NCI-H1436 (cell line): ENCODE measurements around the gene TMC4.
A peak's percentile ranks its signal among the peaks of the same experiment; 100 is the strongest.
"Not testable (repeated sequence)": the region's sequence is repeated elsewhere in the genome, so short reads cannot be mapped to it uniquely, and the experiment has no call there.

Experiments used
- DNase-seq: peaks from one replicate; lab custom pipeline; 2025; lab: John Stamatoyannopoulos, UW

TMC4 gene

DNA sequence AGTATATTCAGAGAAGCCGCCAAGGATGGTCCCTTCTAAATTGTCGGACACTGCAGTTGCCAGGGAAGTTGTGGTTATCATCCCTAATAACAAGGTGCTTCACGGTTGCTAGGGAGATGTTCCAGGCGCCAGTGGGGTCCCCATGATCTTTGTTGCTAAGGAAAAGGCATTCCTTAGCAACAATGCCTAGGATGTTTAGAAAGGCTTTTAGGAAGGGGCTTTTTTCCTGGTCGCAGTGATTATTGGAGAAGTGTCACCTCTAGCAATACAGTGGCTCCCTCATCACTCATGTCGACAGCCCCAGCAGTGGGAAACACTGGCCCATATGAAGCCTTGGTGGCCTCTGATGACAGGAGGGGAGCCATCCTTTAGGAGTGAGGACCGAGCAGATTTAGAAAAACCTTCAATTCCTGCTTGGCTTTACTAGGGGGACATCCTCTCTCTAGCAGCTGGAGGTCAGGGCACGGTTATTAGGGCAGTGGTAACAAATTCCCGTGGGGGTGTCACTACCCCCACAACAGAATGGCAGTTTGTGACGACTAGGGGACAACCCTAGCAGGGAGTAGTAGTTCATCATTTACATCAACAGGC, 6.4 kb upstream of the TMC4 start:
- no peak for DNase-seq

DNA sequence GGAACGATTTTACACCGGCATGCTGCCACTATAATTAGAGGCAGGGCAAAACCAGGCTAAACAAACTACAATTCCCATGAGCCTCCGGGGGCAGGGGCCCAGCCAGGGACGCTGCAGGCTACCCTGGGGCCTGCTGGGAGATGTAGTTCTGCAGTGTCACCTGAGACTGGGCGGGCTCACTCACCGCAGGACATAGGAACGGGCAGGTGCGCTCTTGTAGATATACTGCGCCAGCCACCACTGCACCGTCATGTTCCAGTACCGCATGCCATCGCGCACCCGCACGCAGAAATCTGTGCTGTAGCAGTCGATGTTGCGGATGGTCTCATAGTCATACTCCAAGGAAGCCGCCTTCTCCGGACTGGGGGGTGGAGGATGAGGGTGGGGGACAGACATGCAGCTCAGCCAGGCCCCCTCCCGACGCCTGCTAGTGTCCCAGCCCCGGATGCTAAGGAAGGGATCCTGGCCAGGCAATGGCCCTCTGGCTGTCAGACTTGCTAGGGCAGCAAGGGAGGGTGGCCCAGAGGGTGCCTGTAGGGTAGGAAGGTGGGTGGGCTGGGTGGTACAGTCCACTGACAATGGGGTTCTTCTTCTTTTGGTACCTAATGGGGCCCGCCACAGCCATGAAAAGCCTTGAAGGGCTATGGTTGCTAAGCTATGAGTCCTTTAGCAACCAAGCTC, 5.8 kb upstream of the TMC4 start:
- peak; percentile 36 for DNase-seq

DNA sequence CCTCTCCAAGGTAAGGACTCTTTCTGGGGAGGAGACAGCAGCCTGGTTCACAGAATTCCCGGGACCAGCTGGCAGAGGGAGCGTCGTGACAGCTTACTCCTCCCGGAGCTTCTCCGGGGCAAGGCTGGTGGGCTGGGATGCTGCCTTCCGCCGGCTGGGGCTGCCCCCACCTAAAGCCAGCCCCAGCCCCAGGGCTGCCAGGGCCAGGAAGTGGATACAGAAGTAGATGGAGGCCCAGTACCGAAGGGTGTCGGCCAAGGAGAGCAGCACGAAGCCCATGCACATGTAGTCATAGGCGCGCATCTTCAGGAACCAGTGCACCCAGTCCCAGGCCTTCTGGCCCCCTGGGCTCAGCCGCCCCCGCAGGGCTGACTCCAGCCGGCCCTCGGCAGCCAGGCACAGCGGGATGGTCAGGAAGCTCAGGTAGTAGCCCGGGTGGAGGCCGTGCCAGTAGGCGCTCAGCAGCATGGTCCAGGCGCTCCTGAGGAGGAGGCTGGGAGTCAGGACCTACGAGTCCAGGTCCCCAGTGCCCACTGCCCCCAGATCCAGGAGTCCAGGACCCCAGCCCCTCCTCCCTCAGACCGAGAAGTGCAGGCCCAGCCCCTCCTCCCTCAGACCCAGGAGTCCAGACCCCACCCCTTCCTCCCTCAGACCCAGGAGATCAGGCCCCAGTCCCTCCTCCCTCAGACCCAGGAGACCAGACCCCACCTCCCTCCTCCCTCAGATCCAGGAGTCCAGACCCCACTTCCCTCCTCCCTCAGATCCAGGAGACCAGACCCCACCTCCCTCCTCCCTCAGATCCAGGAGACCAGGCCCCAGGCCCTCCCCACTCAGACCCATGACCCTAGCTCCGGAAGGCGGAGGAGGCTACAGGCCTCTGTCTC, 1.2 kb upstream of the TMC4 start:
- DNase-seq = no peak

DNA sequence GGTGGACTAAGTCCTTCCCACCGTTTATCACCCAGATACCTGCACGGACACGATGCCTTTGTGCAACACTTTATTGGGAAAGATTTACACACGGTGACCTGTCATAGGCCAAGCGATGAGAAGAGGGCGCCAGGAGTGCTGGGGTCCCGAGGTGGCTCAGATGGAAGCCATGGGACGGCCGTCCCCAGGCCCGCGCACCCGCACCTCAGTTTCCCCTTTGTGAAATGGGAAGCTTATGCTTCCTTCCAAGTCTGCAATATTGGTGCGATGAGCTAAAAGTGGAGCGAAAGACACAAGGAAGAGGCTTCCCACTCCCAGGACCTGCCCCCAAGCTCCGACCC, 369 bp upstream of the TMC4 start:
- DNase-seq = no peak

DNA sequence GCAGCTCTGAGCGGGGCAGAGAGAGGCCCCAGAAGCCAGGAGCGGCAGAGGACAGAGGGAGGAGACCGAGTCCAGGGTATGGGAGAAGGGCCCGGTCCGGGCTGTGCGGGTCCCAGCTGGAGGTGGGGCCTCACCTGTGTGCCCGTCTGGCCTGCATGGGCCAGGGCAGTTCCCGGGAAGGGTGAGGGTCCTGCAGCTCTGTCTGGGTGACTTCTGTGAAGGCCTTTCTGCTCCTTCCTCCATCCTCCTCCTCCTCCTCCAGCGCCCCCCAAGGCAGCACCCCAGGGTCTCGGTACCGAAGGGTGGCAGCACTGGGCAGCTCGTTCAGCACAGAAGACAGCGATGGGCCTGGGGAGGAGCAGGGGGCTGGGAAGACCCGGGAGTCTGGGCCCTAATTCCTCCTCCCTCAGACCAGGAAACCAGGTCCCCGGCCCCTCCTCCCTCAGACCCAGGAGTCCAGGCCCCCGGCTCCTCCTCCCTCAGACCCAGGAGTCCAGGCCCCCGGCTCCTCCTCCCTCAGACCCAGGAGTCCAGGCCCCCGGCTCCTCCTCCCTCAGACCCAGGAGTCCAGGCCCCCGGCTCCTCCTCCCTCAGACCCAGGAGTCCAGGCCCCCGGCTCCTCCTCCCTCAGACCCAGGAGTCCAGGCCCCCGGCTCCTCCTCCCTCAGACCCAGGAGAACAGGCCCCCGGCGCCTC, 1.1 kb downstream of the TMC4 start:
- not testable (repeated sequence) for DNase-seq

DNA sequence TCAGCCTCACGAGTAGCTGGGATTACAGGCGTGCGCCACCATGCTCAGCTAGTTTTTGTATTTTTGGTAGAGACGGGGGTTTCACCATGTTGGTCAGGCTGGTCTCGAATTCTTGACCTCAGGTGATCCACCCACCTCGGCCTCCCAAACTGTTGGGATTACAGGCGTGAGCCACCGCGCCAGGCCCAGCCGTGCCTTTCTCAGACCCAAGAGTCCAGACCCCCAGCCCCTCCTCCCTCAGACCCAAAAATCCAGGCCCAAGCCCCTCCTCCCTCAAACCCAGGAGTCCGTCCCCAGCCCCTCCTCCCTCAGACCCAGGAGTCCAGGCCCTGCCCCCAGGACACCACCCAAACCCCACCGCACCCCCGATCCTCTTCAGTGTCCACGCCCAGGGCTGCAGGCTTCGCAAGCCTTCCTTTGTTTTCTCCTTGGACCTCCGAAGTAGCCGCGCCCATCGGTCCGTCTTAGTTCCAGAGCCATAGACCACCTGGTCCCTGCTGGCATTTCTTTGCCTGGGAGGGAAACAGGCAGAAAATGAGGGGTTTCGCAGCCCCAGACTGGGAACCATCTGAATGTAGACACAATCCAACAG, 3.7 kb downstream of the TMC4 start:
- no peak for DNase-seq

DNA sequence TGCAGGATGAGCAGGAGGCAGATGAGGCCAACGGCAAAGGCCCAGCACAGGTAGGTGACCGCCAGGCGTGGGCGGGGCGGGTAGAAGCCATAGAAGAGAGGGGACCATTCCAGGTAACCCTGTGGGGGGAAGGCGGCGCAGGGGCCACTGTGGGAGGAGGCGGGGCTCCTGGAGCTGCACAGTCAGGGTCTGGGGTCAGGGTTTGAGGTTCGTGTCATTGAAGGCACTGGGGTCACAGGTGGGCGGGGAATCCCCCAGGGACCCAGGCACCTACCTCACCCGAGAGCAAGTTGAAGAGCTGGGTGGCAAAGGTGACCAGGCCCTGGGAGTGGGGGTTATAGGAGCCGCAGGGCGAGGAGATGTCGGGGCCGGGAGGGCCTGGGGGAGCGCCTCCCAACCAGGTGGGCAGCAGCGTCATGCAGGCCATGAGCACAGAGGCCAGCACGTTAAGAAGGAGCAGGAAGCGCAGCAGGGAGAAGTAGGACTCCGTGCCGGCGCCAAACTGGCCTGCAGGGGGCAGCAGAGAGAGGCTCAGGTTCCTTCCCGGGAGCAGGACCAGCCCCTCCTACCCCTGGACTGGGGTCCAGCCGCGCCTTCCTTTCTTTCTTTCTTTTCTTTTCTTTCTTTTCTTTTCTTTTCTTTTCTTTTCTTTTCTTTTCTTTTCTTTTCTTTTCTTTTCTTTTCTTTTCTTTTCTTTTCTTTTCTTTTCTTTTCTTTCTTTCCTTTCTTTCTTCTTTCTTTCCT, 4.6 kb downstream of the TMC4 start:
- DNase-seq = peak; percentile 93

DNA sequence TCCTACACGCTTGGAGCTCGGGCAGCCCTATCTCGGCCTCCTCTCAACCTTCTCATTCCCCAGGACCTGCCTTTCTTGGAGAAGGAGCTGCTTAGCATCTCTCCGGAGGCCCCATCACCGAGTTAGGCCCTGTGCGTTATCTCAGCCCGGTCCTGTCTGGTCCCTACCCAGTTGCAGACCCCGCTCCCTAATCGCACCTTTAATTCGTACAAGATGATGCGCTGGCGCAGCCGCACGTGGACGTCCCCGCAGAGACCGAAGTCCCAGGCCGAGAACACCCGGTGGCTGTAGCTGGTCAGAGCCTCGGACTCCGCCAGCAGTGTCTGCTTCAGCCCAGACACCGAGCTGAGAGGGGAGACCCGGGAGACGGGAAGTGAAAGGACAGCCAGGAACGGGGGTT, 7.7 kb downstream of the TMC4 start:
- DNase-seq = no peak

DNA sequence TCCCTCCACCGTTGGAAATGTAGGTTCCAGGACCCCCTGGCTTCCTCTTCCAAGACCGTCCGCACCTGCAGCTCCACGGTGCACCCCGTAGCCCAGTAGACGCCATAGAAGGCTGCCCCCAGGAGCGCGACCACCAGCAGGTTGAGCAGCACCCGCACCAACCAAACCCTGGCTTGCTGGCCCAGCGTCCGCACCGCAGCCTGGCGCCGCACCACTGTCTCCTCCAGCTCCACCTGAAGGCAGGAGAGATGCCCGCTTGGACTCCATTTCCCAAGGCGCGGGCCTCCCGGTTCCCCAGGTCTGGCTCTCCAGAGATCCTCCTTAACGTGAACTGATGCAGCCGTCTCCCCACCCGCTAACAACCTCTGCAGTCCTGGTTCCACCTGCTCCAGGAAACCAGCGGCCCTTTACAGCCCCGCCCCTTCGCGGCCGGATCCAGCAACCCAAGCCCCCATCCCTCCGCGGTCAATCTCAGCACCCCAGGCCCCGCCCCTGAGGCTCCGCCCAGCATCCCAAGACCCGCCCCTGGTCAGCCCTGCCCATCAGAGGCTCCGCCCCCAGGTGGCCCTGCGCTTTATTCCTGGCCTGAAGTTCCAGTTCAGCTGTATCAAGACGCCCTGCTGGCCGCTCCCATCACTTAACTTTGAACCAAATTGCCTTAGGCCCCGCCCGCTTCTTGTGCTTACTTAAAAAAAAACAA, 8.4 kb downstream of the TMC4 start:
- DNase-seq = no peak

DNA sequence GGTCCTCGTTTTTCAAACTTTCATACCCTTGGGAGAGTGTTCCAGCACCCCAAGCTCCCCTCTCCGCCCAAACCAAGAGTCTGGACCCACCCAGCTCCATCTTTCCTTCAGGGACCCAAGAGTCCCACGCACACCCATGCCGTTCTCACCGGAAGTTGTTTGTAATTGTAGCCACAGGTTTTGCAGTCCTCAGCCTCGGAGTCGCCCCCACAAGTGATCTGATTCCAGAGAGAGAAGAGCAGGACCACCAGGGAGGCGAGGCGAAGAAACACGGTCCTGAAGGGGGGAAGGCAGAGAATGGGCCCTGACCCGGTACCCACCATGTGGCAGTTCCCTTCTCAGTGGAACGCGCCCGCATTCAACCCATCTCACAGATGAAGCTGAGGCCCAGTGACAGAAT, 10.1 kb downstream of the TMC4 start:
- DNase-seq = no peak

DNA sequence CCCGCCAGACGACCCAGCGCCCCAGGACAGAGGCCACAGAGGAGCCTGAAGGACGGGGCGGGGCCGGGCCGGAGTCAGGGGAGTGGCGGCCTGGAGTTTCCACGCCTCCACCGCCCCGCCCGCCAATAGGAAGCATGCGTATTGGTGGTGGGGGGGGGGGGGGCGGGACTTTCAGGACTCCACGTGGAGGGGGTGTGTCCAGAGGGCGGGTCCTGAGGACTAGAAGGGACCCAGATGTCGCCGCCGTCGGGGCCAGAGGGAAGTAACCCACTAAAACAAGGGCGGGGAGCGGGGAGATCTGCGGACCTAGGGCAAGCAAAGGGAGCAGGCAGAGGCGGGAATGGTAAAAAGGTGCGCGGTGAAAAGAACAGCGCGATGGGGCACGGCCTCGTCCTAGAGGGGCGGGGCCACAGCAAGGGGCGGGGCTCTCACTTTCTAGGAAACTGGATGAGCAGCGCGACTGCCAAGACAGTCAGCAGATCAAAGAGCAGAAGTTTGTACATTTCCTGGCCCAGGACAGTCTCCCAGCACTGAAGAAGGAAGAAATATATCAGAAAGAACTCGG, 10.6 kb downstream of the TMC4 start:
- DNase-seq = peak; percentile 51

DNA sequence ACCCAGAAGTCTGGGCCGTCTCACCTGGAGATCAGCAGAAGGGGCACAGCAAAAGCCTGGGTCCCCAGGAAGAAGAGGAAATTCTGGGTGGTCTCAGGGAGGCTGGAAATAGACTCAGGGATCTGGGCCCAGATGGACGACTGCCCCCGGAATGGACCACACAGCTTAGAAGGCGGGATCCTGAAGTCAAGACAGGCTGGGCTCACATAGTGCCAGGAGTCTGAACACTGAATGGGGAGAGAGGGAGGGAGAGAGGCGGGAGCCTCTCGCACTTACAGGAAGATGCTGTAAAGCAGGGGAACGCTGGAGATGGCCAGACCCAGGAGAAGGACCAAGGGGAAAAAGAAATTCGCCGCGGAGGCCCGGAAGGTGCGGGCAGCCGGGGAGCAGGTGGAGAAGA, 12.1 kb downstream of the TMC4 start:
- DNase-seq = no peak

DNA sequence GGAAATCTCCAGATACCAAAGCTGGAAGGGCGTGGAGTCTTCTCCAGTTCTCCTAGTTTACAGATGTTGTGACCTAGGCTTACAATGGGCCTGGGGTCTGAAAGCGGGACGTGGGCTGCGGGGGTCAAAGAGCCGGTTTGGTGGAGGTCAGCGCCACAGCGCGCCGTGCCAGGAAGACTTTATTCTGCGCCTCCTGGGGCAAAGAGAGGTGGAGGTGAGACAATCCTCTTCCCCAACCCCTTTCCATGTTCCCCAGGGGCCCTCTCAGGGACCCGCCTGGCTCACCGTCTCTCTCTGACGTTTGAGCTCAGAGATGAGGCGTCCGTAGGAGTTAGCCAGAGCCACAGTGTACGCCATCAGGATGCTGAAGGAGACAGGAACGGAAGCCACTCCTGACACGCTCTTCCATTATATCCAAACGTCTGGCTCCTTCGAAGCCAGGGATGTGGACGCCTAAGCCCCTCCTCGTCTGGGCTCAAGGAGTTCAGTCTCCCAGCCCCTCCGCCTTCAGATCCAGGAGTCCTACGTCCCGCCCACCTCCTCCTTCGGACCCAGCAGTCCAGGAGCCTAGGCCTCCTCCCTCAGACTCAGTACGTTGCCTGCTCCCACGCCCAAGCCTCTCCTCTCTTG, 12.7 kb downstream of the TMC4 start:
- DNase-seq = peak; percentile 55

DNA sequence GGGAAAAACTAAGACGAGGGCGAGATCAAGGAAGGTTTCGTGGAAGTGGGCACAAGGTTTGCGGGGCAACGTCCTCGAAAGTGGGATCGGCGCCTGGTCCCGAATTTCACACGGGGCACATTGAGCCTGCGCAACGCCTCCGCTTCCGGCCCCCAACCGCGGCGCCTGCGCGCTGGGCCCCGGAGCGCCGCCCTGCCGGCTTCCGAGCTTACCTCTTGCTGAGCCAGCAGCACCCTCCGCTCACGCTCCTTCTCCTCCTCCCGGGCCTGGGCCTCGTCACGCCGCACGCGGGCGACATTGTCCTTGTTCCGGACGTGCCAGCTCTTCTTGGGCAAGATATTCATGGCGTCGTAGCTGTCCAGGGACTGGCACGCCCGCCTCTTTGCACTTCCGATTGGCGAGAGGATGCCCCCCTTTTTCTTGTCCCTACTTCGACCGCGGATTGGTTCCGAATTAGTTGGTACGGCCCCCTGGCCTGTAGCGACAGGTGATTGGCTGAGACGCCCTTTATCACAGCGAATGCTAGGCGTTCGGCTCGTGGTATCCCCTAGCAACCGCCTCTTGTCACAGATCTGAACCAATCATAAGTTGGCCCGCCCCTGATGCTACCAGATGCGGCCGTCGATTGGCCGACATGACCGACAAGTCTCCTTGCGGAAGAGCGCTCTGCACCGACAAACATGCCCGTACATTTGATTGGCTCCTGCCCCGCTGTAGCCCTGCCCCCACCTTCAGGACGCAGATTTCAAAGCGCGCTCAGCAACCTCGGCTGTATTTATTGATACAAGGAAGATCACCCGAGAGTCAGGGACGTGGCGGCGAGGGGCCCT, 13.4 kb downstream of the TMC4 start, which contains the start of gene LENG1:
TSS of gene LENG1 (minus strand) at position 370 of the 830 bp plus-strand sequence. CDS start at position 344, 26 bp downstream.
- DNase-seq = peak; percentile 100

DNA sequence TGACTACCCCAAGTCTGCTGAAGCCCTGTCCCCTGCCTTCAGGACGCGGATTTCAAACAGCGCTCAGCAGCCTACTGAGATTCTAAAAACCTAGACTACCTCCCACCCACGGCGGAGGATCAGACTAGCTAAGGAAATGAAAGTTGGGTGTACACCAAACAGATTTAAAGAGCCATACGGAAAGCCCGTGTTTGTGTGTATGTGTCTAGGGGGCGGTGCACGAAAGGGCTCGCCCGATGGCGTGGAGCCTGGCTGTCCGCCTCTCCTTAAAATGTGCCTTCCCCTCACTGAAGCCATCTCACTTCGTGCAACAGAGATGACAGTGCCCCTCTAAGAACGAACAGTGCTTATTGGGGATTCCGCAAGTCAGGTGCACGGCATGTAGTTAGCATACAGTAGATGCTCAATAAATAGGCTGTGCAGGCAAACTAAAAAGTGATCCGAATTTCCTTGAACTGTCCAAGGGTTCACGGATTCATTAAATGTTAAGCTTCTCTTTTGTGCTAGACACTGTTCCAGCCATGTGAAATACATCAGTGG, 14.1 kb downstream of the TMC4 start:
- DNase-seq = no peak

DNA sequence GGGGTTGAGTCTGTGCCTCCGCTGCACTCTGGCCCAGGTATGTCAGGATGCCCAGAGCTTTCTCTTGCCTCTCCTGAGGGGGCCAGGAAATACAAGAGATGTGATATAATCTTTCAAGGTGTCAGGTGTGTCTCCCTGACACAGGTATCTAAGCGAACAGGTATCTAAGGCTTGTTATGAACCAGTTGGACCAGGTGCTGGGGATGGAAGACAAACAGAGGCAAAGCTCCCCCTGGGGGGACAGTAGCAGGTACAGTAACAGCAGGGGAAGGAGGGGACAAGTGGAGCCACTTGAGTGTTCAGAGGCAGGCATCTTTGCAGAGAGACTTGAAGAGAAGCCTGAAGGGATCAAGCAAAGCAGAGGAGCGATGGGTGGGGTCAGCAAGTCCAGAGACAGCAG, 16.0 kb downstream of the TMC4 start:
- no peak for DNase-seq

DNA sequence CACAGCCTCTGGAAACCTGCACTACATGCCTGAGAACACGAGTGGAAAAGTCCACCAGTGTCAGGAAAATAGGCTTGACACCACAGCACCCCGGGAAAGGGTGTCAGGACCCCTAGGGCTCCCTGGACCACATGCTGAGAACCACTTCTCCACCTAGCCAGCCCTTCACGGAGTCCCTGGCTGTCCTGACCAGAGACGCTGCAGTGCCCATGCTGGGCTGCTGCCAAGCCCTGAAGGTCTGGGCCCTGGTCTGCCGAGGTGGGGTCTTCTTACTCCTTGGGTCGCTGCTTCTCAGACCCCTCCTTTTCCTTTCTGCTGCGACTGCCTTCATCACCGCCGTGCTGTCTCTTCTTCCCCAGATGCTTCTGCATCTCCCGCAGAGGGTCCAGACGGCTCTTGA, 16.5 kb downstream of the TMC4 start:
- DNase-seq = no peak

DNA sequence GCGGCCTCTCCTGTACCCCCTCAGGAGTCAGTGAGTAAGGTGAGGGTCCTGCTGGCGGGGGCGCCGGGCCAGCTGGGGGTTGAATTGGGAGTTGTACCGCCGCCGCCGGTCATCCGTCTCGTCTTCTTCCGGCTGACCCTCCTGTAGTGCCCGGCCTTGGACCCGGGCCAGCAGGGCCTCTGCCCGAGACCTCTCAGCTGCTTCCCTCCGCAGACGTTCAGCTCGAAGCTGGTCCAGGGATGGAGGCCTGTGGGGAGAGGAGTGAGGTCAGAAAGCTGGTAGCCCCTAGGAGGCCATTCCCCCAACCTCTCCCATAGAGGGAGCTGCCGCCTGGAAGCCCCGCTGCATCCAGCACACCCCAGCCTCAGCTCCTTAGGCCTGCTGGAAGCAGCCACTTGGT, 17.3 kb downstream of the TMC4 start:
- DNase-seq = no peak
